DOHH2 (cell line): ENCODE data around the gene PKHD1.

Experiments used
- H3F3A ChIP-seq: fragments of 200-600 bp; sonication (generic), shearing (Covaris generic); 2 replicates; pipeline ENCODE4 v1.6.0; 2016; ENCODE audit warnings: antibody characterized with exemption, mild to moderate bottlenecking; ENCODE audit not compliant: control insufficient read depth, insufficient read depth
- H3K27ac ChIP-seq: fragments of 200-600 bp; sonication (generic); 2 replicates; pipeline ENCODE4 v1.5.1; 2014; ENCODE audit warnings: low read depth, mild to moderate bottlenecking, low read length, moderate library complexity
- H3K27me3 ChIP-seq: fragments of 200-600 bp; sonication (generic); 2 replicates; pipeline ENCODE4 v1.6.1; 2014; ENCODE audit warnings: mild to moderate bottlenecking, low read length, mixed read lengths; ENCODE audit not compliant: control insufficient read depth
- H3K36me3 ChIP-seq: fragments of 200-600 bp; sonication (generic); 2 replicates; pipeline ENCODE4 v1.6.1; 2014; ENCODE audit warnings: mild to moderate bottlenecking, low read length, moderate library complexity, mixed read lengths; ENCODE audit not compliant: control insufficient read depth
- H3K4me1 ChIP-seq: fragments of 200-600 bp; sonication (generic); 2 replicates; pipeline ENCODE4 v1.6.1; 2014; ENCODE audit warnings: mild to moderate bottlenecking, low read length, mixed read lengths; ENCODE audit not compliant: control insufficient read depth
- H3K4me2 ChIP-seq: fragments of 200-600 bp; sonication (generic); 2 replicates; pipeline ENCODE4 v1.6.0; 2014; ENCODE audit warnings: mild to moderate bottlenecking, low read length, moderate library complexity
- H3K4me3 ChIP-seq: fragments of 200-600 bp; sonication (generic); 2 replicates; pipeline ENCODE4 v1.5.1; 2014; ENCODE audit warnings: mild to moderate bottlenecking, low read length, mixed read lengths
- H3K79me2 ChIP-seq: fragments of 200-600 bp; sonication (generic); 2 replicates; pipeline ENCODE4 v1.6.1; 2014; ENCODE audit warnings: mild to moderate bottlenecking, low read length, mixed read lengths; ENCODE audit not compliant: control insufficient read depth
- H3K9me2 ChIP-seq: fragments of 200-600 bp; sonication (generic); replicated peaks from 2 replicates; pipeline ENCODE4 v1.6.1; 2014; ENCODE audit warnings: mild to moderate bottlenecking, low read length, mixed read lengths; ENCODE audit not compliant: control insufficient read depth
- H3K9me3 ChIP-seq: fragments of 200-600 bp; sonication (generic); 2 replicates; pipeline ENCODE4 v1.6.1; 2014; ENCODE audit warnings: antibody characterized with exemption, low read length, mixed read lengths; ENCODE audit not compliant: control insufficient read depth, insufficient read depth
- H4K20me1 ChIP-seq: fragments of 200-600 bp; sonication (generic); 2 replicates; pipeline ENCODE4 v1.6.0; 2014; ENCODE audit warnings: low read depth, mild to moderate bottlenecking, antibody characterized with exemption, low read length, moderate library complexity; ENCODE audit not compliant: control insufficient read depth, insufficient read depth
- EZH2phosphoT487 ChIP-seq: fragments of 200-600 bp; sonication (generic); IDR thresholded peaks from 2 replicates; pipeline ENCODE4 v1.6.1; 2017; ENCODE audit warnings: borderline replicate concordance, mild to moderate bottlenecking, antibody characterized with exemption, low read length, moderate library complexity, mixed read lengths
- TF ChIP-seq, protein P1 (sequence below): fragments of 200-600 bp; sonication (generic); IDR thresholded peaks from one replicate; pipeline ENCODE4 v1.5.1; 2014; ENCODE audit warnings: antibody characterized with exemption, mild to moderate bottlenecking, low read depth, low read length; ENCODE audit not compliant: poor library complexity, severe bottlenecking

PKHD1 gene

GRCh38 chr6:52116605-52116948 is 29.2 kb upstream of the PKHD1 start:
- no peaks in the 10 kb centered on the region for H3F3A ChIP-seq
- no peak overlapping the region for H3K27ac ChIP-seq
- no peaks in the 10 kb centered on the region for H3K79me2 ChIP-seq
- no peak overlapping the region for H3K4me2 ChIP-seq
- H3K9me3 ChIP-seq = no peaks in the 10 kb centered on the region
- H3K36me3 ChIP-seq = no peaks in the 10 kb centered on the region
- no peaks in the 10 kb centered on the region for H4K20me1 ChIP-seq
- no peak for TF ChIP-seq EZH2phosphoT487
- TF ChIP-seq, protein P1, sequence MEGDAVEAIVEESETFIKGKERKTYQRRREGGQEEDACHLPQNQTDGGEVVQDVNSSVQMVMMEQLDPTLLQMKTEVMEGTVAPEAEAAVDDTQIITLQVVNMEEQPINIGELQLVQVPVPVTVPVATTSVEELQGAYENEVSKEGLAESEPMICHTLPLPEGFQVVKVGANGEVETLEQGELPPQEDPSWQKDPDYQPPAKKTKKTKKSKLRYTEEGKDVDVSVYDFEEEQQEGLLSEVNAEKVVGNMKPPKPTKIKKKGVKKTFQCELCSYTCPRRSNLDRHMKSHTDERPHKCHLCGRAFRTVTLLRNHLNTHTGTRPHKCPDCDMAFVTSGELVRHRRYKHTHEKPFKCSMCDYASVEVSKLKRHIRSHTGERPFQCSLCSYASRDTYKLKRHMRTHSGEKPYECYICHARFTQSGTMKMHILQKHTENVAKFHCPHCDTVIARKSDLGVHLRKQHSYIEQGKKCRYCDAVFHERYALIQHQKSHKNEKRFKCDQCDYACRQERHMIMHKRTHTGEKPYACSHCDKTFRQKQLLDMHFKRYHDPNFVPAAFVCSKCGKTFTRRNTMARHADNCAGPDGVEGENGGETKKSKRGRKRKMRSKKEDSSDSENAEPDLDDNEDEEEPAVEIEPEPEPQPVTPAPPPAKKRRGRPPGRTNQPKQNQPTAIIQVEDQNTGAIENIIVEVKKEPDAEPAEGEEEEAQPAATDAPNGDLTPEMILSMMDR = no peak
- H3K27me3 ChIP-seq = no peaks in the 10 kb centered on the region
- no peaks in the 10 kb centered on the region for H3K4me1 ChIP-seq
- no peaks in the 10 kb centered on the region for H3K9me2 ChIP-seq
- H3K4me3 ChIP-seq = no peak overlapping the region

DNA sequence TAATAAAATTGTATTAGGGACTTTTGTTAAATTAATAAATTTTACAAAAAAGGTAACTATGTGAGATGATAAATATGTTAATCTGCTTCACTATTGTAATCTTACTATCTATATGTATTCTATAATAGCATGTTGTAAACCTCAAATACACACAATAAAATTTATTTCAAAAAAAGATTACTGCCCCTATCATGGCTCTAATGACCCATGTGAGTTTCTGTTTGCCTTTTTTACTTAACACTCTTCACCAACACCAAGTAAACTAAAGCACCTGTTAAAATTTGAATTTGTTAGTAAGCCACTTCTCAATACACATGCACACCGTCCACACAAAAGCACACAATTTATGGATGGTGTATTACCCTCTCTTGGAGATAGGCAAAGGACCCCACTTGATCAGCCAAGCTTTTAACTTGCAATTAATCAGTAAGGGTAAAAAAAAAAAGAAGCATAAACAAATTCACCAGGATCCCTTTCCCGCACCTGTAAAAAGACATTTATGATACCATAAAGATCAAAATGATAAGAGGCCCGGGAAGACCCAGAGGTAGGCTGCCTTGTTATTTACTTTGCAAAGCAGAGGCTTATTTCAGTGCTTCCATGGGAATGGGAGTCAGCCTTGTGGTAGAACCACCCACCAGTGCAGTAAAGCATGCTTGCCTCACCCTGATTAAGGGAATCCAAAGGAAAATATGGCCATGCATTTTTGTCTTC is 28.6 kb upstream of the PKHD1 start:
- H3K4me3 ChIP-seq = no peak overlapping the region
- H3K79me2 ChIP-seq = no peaks in the 10 kb centered on the region
- no peaks in the 10 kb centered on the region for H3K27me3 ChIP-seq
- TF ChIP-seq EZH2phosphoT487 = no peak
- TF ChIP-seq, protein P1 = no peak
- H4K20me1 ChIP-seq = no peaks in the 10 kb centered on the region
- H3K9me3 ChIP-seq = no peaks in the 10 kb centered on the region
- H3K27ac ChIP-seq = no peak overlapping the region
- no peak overlapping the region for H3K4me2 ChIP-seq
- H3F3A ChIP-seq = no peaks in the 10 kb centered on the region
- H3K36me3 ChIP-seq = no peaks in the 10 kb centered on the region
- no peaks in the 10 kb centered on the region for H3K4me1 ChIP-seq
- H3K9me2 ChIP-seq = no peaks in the 10 kb centered on the region

DNA sequence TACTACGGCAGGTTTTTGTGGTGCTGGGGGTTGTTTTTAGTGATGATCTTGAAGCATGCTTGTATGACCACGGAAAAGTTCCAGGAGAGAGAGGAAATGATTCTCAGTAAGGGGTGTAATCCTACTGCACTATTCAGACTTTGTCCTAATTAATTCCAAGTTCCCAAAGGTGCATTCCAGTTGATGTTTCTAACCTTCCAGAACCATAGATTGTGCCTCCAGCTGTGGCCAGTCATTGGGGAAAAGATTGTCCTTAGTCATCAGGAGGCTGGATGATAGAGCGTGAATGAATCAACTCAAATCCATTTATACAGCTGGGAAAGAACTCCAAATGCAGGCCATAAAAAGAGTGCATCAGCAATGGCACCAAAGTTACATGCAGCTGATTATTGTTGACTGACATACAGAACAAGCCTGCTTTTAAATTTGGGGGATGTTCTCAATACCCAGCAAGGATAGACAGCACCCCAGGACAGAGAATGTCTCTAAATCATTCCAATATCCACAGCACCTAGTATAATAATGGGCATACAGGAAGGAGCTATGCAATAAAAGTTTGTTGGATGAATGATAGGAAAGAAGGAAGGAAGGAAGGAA is 27.8 kb upstream of the PKHD1 start:
- Histone ChIP-seq H3K36me3 (no peaks in the 10 kb centered on the region), H3K79me2 (no peaks in the 10 kb centered on the region), H3K27ac (no peak overlapping the region), H4K20me1 (no peaks in the 10 kb centered on the region), H3K4me3 (no peak overlapping the region), H3K27me3 (no peaks in the 10 kb centered on the region), H3K9me3 (no peaks in the 10 kb centered on the region), H3F3A (no peaks in the 10 kb centered on the region), H3K4me2 (no peak overlapping the region), H3K9me2 (no peaks in the 10 kb centered on the region), H3K4me1 (no peaks in the 10 kb centered on the region)
- TF ChIP-seq, protein P1 = no peak
- no peak for TF ChIP-seq EZH2phosphoT487
